Measurements from ENCODE around the gene NCKAP5. TPM values are rescaled to one million over a fixed set of nuclear protein-coding genes. Genes with fewer than 3 reads are reported as not detected.

The NCKAP5 gene
- total RNA-seq, 1 experiment from 2014 or later: not detected

- ChIA-PET CTCF (no interaction called here), POLR2A (no interaction called here)
- DNase-seq (ENCODE audit: unreplicated experiment): no peak
- BruUV-seq (replicated peaks): no TSS peak
- H3K27me3 Mint-ChIP-seq (ENCODE audit: insufficient read depth, unreplicated experiment): no peaks in the 10 kb centered on the region
- no peaks in the 10 kb centered on the region for H3K36me3 Mint-ChIP-seq (ENCODE audit: insufficient read depth, unreplicated experiment)
- intact Hi-C loops (cut with micrococcal nuclease): no loop called here
- no peak overlapping the region for H3K27ac Mint-ChIP-seq (ENCODE audit: low read depth, unreplicated experiment)
- TF ChIP-seq CTCF (IDR thresholded peaks at IDR 0.05; ENCODE audit: unreplicated experiment): no peak
- peaks cover 11% of the 10 kb centered on the region for H3K4me1 Mint-ChIP-seq (ENCODE audit: insufficient read depth, unreplicated experiment)
- no peak overlapping the region for H3K4me3 Mint-ChIP-seq (ENCODE audit: unreplicated experiment)
- H3K9me3 Mint-ChIP-seq (ENCODE audit: unreplicated experiment): no peaks in the 10 kb centered on the region
Measured at GRCh38 chr2:133589456-133589855, 21.2 kb upstream of the NCKAP5 start.

GRCh38 chr2:133588144-133588543 is 19.9 kb upstream of the NCKAP5 start:
- ChIA-PET CTCF (no interaction called here), POLR2A (no interaction called here)
- H3K4me1 Mint-ChIP-seq (ENCODE audit: insufficient read depth, unreplicated experiment): peaks cover 11% of the 10 kb centered on the region
- no peak overlapping the region for H3K4me3 Mint-ChIP-seq (ENCODE audit: unreplicated experiment)
- intact Hi-C loops (cut with micrococcal nuclease): no loop called here
- H3K36me3 Mint-ChIP-seq (ENCODE audit: insufficient read depth, unreplicated experiment): no peaks in the 10 kb centered on the region
- H3K9me3 Mint-ChIP-seq (ENCODE audit: unreplicated experiment): no peaks in the 10 kb centered on the region
- no peaks in the 10 kb centered on the region for H3K27me3 Mint-ChIP-seq (ENCODE audit: insufficient read depth, unreplicated experiment)
- TF ChIP-seq CTCF (IDR thresholded peaks at IDR 0.05; ENCODE audit: unreplicated experiment): no peak
- BruUV-seq (replicated peaks): no TSS peak
- no peak for DNase-seq (ENCODE audit: unreplicated experiment)
- H3K27ac Mint-ChIP-seq (ENCODE audit: low read depth, unreplicated experiment): no peak overlapping the region

- H3K9me3 Mint-ChIP-seq (ENCODE audit: unreplicated experiment): no peaks in the 10 kb centered on the region
- peak; percentile 0 for DNase-seq (ENCODE audit: unreplicated experiment)
- H3K27me3 Mint-ChIP-seq (ENCODE audit: insufficient read depth, unreplicated experiment): no peaks in the 10 kb centered on the region
- no peak for TF ChIP-seq CTCF (IDR thresholded peaks at IDR 0.05; ENCODE audit: unreplicated experiment)
- intact Hi-C loops (cut with micrococcal nuclease): no loop called here
- BruUV-seq (replicated peaks): no TSS peak
- no peak overlapping the region for H3K4me3 Mint-ChIP-seq (ENCODE audit: unreplicated experiment)
- peaks cover 11% of the 10 kb centered on the region for H3K4me1 Mint-ChIP-seq (ENCODE audit: insufficient read depth, unreplicated experiment)
- H3K27ac Mint-ChIP-seq (ENCODE audit: low read depth, unreplicated experiment): peak overlapping the region; percentile 63
- CTCF ChIA-PET: no interaction called here
- POLR2A ChIA-PET: no interaction called here
- H3K36me3 Mint-ChIP-seq (ENCODE audit: insufficient read depth, unreplicated experiment): no peaks in the 10 kb centered on the region
Measured at GRCh38 chr2:133586978-133587377, 18.7 kb upstream of the NCKAP5 start.

GRCh38 chr2:133581010-133581760 is 12.9 kb upstream of the NCKAP5 start:
- CTCF ChIA-PET: interaction anchor here (0.7 to 1.4 kb wide), 3 partner anchors 20 to 1777 kb away, joined by 3 read pairs; no protein-coding TSS in a partner anchor
- no peaks in the 10 kb centered on the region for H3K36me3 Mint-ChIP-seq (ENCODE audit: insufficient read depth, unreplicated experiment)
- no peak for TF ChIP-seq CTCF (IDR thresholded peaks at IDR 0.05; ENCODE audit: unreplicated experiment)
- intact Hi-C loops (cut with micrococcal nuclease): no loop called here
- no peaks in the 10 kb centered on the region for H3K27me3 Mint-ChIP-seq (ENCODE audit: insufficient read depth, unreplicated experiment)
- H3K27ac Mint-ChIP-seq (ENCODE audit: low read depth, unreplicated experiment): peak overlapping the region; percentile 35
- POLR2A ChIA-PET: interaction anchor here (0.7 kb wide), 1 partner anchor 157 kb away, joined by 3 read pairs; no protein-coding TSS in a partner anchor
- DNase-seq (ENCODE audit: unreplicated experiment): no peak
- H3K4me3 Mint-ChIP-seq (ENCODE audit: unreplicated experiment): no peak overlapping the region
- no TSS peak for BruUV-seq (replicated peaks)
- peaks cover 26% of the 10 kb centered on the region for H3K4me1 Mint-ChIP-seq (ENCODE audit: insufficient read depth, unreplicated experiment)
- no peaks in the 10 kb centered on the region for H3K9me3 Mint-ChIP-seq (ENCODE audit: unreplicated experiment)

Data from MCF 10A (cell line).